HG02981 (cell line): ENCODE measurements around the gene BCL7B.
"Not testable (repeated sequence)": the region's sequence is repeated elsewhere in the genome, so short reads cannot be mapped to it uniquely, and the experiment has no call there.

ENCODE experiments used
- ATAC-seq: cut with Tn5 transposase; IDR thresholded peaks from one replicate; pipeline ENCODE4 v1.9.1; 2021; ENCODE audit warnings: mild to moderate bottlenecking, moderate library complexity; ENCODE audit not compliant: unreplicated experiment

BCL7B gene

GRCh38 chr7:73573276-73573675 is 15.8 kb upstream of the BCL7B start:
- ATAC-seq: no peak

GRCh38 chr7:73572767-73573186 is 15.3 kb upstream of the BCL7B start:
- ATAC-seq: no peak

GRCh38 chr7:73570977-73571376 is 13.5 kb upstream of the BCL7B start:
- no peak for ATAC-seq

- no peak for ATAC-seq
Observed at GRCh38 chr7:73570521-73570920, 13.0 kb upstream of the BCL7B start.

GRCh38 chr7:73569042-73569608 is 11.6 kb upstream of the BCL7B start:
- ATAC-seq: no peak

- no peak for ATAC-seq
Observed at GRCh38 chr7:73567846-73568685, 10.6 kb upstream of the BCL7B start.

- ATAC-seq: no peak
Observed at GRCh38 chr7:73567140-73567539, 9.7 kb upstream of the BCL7B start.

- ATAC-seq: not testable (repeated sequence)
Observed at GRCh38 chr7:73566431-73566830, 8.9 kb upstream of the BCL7B start.

- no peak for ATAC-seq
Observed at GRCh38 chr7:73565675-73566340, 8.3 kb upstream of the BCL7B start.

- no peak for ATAC-seq
Observed at GRCh38 chr7:73560109-73560835, 2.8 kb upstream of the BCL7B start.

- peak; percentile 90 for ATAC-seq
Observed at GRCh38 chr7:73557108-73557396, 438 bp downstream of the BCL7B start.

- ATAC-seq: no peak
Observed at GRCh38 chr7:73556208-73557107, 1.0 kb downstream of the BCL7B start.

- ATAC-seq: no peak
Observed at GRCh38 chr7:73555411-73555982, 2.0 kb downstream of the BCL7B start.

GRCh38 chr7:73550093-73550492 is 7.4 kb downstream of the BCL7B start:
- ATAC-seq: not testable (repeated sequence)

- ATAC-seq: no peak
Observed at GRCh38 chr7:73549176-73549575, 8.3 kb downstream of the BCL7B start.

- no peak for ATAC-seq
Observed at GRCh38 chr7:73547841-73548240, 9.6 kb downstream of the BCL7B start.

GRCh38 chr7:73544678-73545077 is 12.8 kb downstream of the BCL7B start:
- ATAC-seq: no peak

GRCh38 chr7:73541722-73542121 is 15.8 kb downstream of the BCL7B start:
- no peak for ATAC-seq

GRCh38 chr7:73539709-73540108 is 17.8 kb downstream of the BCL7B start:
- ATAC-seq: no peak

GRCh38 chr7:73538510-73538909 is 19.0 kb downstream of the BCL7B start:
- not testable (repeated sequence) for ATAC-seq
